ENCODE data around the gene STEAP3. TPM values are rescaled to one million over a fixed set of nuclear protein-coding genes. Genes with fewer than 3 reads are reported as not detected.

STEAP3 gene
- total RNA-seq, 1 donor: 50.9 TPM

GRCh38 chr2:119245076-119245840 lies 21.6 kb downstream of the STEAP3 start:
- H3K4me3 ChIP-seq (ENCODE audit: low read depth, low read length): no peak overlapping the region
- DNase-seq (ENCODE audit: low read depth): no peak
- no peak for TF ChIP-seq CTCF (IDR thresholded peaks at IDR 0.05; ENCODE audit: insufficient read depth, low read length)

- DNase-seq (ENCODE audit: low read depth): no peak
- H3K4me3 ChIP-seq (ENCODE audit: low read depth, low read length): no peak overlapping the region
- no peak for TF ChIP-seq CTCF (IDR thresholded peaks at IDR 0.05; ENCODE audit: insufficient read depth, low read length)
Measured at GRCh38 chr2:119245841-119246230, 22.2 kb downstream of the STEAP3 start.

- DNase-seq (ENCODE audit: low read depth): no peak
- no peak for TF ChIP-seq CTCF (IDR thresholded peaks at IDR 0.05; ENCODE audit: insufficient read depth, low read length)
Measured at GRCh38 chr2:119246884-119247843, 23.5 kb downstream of the STEAP3 start.

GRCh38 chr2:119247844-119248271 lies 24.2 kb downstream of the STEAP3 start:
- no peak overlapping the region for H3K4me3 ChIP-seq (ENCODE audit: low read depth, low read length)
- no peak for TF ChIP-seq CTCF (IDR thresholded peaks at IDR 0.05; ENCODE audit: insufficient read depth, low read length)
- DNase-seq (ENCODE audit: low read depth): no peak

More at GRCh38 chr2:119246884-119247843, 23.5 kb downstream of the STEAP3 start:
- H3K4me3 ChIP-seq (ENCODE audit: low read depth, low read length): no peak overlapping the region

GRCh38 chr2:119248311-119248710 lies 24.7 kb downstream of the STEAP3 start:
- H3K4me3 ChIP-seq (ENCODE audit: low read depth, low read length): no peak overlapping the region
- peak; percentile 64 for DNase-seq (ENCODE audit: low read depth)
- no peak for TF ChIP-seq CTCF (IDR thresholded peaks at IDR 0.05; ENCODE audit: insufficient read depth, low read length)

GRCh38 chr2:119248751-119249150 lies 25.1 kb downstream of the STEAP3 start:
- no peak overlapping the region for H3K4me3 ChIP-seq (ENCODE audit: low read depth, low read length)
- DNase-seq (ENCODE audit: low read depth): no peak
- no peak for TF ChIP-seq CTCF (IDR thresholded peaks at IDR 0.05; ENCODE audit: insufficient read depth, low read length)

Measured in fibroblast of the aortic adventitia (primary cell).